Measurements from ENCODE around the gene RRAGD.

DNA sequence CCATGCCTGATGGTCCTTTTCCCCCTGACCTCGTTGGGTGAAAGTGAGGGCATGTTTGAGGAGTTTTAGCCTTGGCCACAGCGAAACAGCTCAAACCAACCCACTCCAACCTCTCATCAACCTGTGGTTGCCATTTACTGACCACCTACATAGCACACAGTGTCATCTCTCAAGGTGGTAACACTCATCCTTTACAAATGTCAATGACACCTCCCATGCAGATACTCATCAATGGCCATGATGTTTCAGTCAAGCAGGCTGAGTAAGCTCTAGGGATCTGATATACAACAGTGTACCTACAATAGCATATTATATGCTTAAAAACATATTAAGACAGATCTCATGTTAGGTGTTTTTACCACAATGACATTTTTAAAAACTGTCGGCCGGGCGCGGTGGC is 9.3 kb downstream of the RRAGD start:
- TF ChIP-seq SUZ12 (IDR thresholded peaks at IDR 0.05) (no peak), ARNT (IDR thresholded peaks at IDR 0.05) (no peak), BHLHE40 (IDR thresholded peaks at IDR 0.05; ENCODE audit: borderline replicate concordance) (no peak), FOXM1 (IDR thresholded peaks at IDR 0.05; ENCODE audit: borderline replicate concordance) (no peak)
